HG02840 (cell line): ENCODE results near the gene CFAP74.

Experiments
- ATAC-seq: cut with Tn5 transposase; IDR thresholded peaks from one replicate; pipeline ENCODE4 v1.9.1; 2021; ENCODE audit warnings: mild to moderate bottlenecking, moderate library complexity, moderate number of reproducible peaks; ENCODE audit not compliant: unreplicated experiment, low FRiP score

CFAP74 gene

GRCh38 chr1:1956586-1957532 is 46.7 kb downstream of the CFAP74 start:
- ATAC-seq = no peak

- ATAC-seq = no peak
These were observed 47.5 kb downstream of the CFAP74 start for GRCh38 chr1:1956101-1956500.

- ATAC-seq = no peak
These were observed 47.9 kb downstream of the CFAP74 start for GRCh38 chr1:1955621-1956094.

GRCh38 chr1:1954831-1955441 is 48.6 kb downstream of the CFAP74 start:
- no peak for ATAC-seq

- no peak for ATAC-seq
These were observed 49.6 kb downstream of the CFAP74 start for GRCh38 chr1:1954015-1954414.

GRCh38 chr1:1950940-1951339 is 52.6 kb downstream of the CFAP74 start:
- no peak for ATAC-seq

GRCh38 chr1:1948783-1949182 is 54.8 kb downstream of the CFAP74 start:
- ATAC-seq = no peak

GRCh38 chr1:1947493-1947892 is 56.1 kb downstream of the CFAP74 start:
- ATAC-seq = no peak

- no peak for ATAC-seq
These were observed 57.0 kb downstream of the CFAP74 start for GRCh38 chr1:1946540-1946939.

- no peak for ATAC-seq
These were observed 57.7 kb downstream of the CFAP74 start for GRCh38 chr1:1945782-1946393.

GRCh38 chr1:1943834-1944570 is 59.6 kb downstream of the CFAP74 start:
- ATAC-seq = no peak

- ATAC-seq = no peak
These were observed 60.6 kb downstream of the CFAP74 start for GRCh38 chr1:1942753-1943656.

GRCh38 chr1:1941868-1942752 is 61.5 kb downstream of the CFAP74 start:
- ATAC-seq = no peak

- no peak for ATAC-seq
These were observed 62.3 kb downstream of the CFAP74 start for GRCh38 chr1:1941211-1941841.

- no peak for ATAC-seq
These were observed 63.5 kb downstream of the CFAP74 start for GRCh38 chr1:1940123-1940425.

- no peak for ATAC-seq
These were observed 64.1 kb downstream of the CFAP74 start for GRCh38 chr1:1939296-1940122.

- ATAC-seq = no peak
These were observed 64.8 kb downstream of the CFAP74 start for GRCh38 chr1:1938613-1939295.
